IMR-90 (cell line): ENCODE measurements around the gene PIM1. TPM values are rescaled to one million over a fixed set of nuclear protein-coding genes. Genes with fewer than 3 reads are reported as not detected.

Experiments used
- ATAC-seq: fragments of 200-7000 bp; cut with Tn5 transposase; 2 replicates; pipeline ENCODE4 v1.9.1; 2020; ENCODE audit warnings: low read depth, mild to moderate bottlenecking, moderate library complexity
- BruUV-seq: library from RNA; stranded (reverse); fragments of 400-500 nt; replicated peaks from 2 replicates; lab custom pipeline; 2021; lab: Mats Ljungman, UMichigan
- CTCF ChIA-PET: fragments of 300-600 bp; formaldehyde crosslinking; extraction: SDS; loops from one replicate; lab custom pipeline; 2021; ENCODE audit warnings: antibody characterized with exemption; lab: Yijun Ruan, JAX
- POLR2A ChIA-PET: fragments of 300-600 bp; sonication (Branson Sonifier 250); formaldehyde crosslinking; loops from one replicate; lab custom pipeline; 2022; ENCODE audit warnings: antibody characterized with exemption; ENCODE audit not compliant: unreplicated experiment; lab: Charles Lee
- DNase-seq: peaks from one replicate; pipeline ENCODE4 v3.0.0; 2013
- H2AFZ ChIP-seq: replicated peaks from 2 replicates; pipeline ENCODE3; 2013; ENCODE audit warnings: low read length, mild to moderate bottlenecking; ENCODE audit not compliant: poor library complexity
- H2AK5ac ChIP-seq: 2 replicates; pipeline ENCODE4 v1.6.1; 2013; ENCODE audit warnings: low read depth, low read length, inconsistent platforms
- H2AK9ac ChIP-seq: replicated peaks from 2 replicates; pipeline ENCODE3; 2013; ENCODE audit warnings: mild to moderate bottlenecking, low read depth, low read length, moderate library complexity; ENCODE audit not compliant: poor library complexity
- H2BK120ac ChIP-seq: 2 replicates; pipeline ENCODE4 v1.6.1; 2013; ENCODE audit warnings: low read depth, low read length, inconsistent platforms
- H2BK15ac ChIP-seq: 3 replicates; pipeline ENCODE4 v1.6.1; 2013; ENCODE audit warnings: low read depth, low read length, inconsistent platforms
- H2BK20ac ChIP-seq: 2 replicates; pipeline ENCODE4 v1.6.1; 2013; ENCODE audit warnings: low read depth, mild to moderate bottlenecking, inconsistent platforms, low read length, moderate library complexity
- H2BK5ac ChIP-seq: 2 replicates; pipeline ENCODE4 v1.6.1; 2013; ENCODE audit warnings: mild to moderate bottlenecking, low read depth, low read length, inconsistent platforms; ENCODE audit not compliant: poor library complexity, severe bottlenecking
- H3K14ac ChIP-seq: replicated peaks from 2 replicates; pipeline ENCODE4 v1.6.1; 2013; ENCODE audit warnings: low read depth, low read length, inconsistent platforms
- H3K18ac ChIP-seq: 2 replicates; pipeline ENCODE4 v1.6.1; 2013; ENCODE audit warnings: low read depth, low read length, control low read depth
- H3K23ac ChIP-seq: 2 replicates; pipeline ENCODE4 v1.6.1; 2013; ENCODE audit warnings: low read depth, low read length, inconsistent platforms
- H3K27ac ChIP-seq: 2 replicates; pipeline ENCODE4 v1.5.1; 2013; ENCODE audit warnings: mild to moderate bottlenecking, control low read depth, low read length; ENCODE audit not compliant: insufficient read depth
- H3K27me3 ChIP-seq: 2 replicates; pipeline ENCODE4 v1.6.1; 2013; ENCODE audit warnings: low read length; ENCODE audit not compliant: control insufficient read depth, insufficient read depth
- H3K36me3 ChIP-seq: 2 replicates; pipeline ENCODE4 v1.6.1; 2013; ENCODE audit warnings: low read length, mixed read lengths; ENCODE audit not compliant: control insufficient read depth, insufficient read depth
- H3K4ac ChIP-seq: 2 replicates; pipeline ENCODE4 v1.6.1; 2013; ENCODE audit warnings: low read depth, low read length, inconsistent platforms
- H3K4me1 ChIP-seq: 2 replicates; pipeline ENCODE4 v1.6.1; 2013; ENCODE audit warnings: low read length, mixed read lengths; ENCODE audit not compliant: control insufficient read depth, insufficient read depth
- H3K4me2 ChIP-seq: 2 replicates; pipeline ENCODE4 v1.6.1; 2013; ENCODE audit warnings: low read depth, mild to moderate bottlenecking, control low read depth, low read length, moderate library complexity
- H3K4me3 ChIP-seq: 2 replicates; pipeline ENCODE4 v1.5.1; 2013; ENCODE audit warnings: low read depth, mild to moderate bottlenecking, control low read depth, low read length, moderate library complexity; ENCODE audit not compliant: insufficient read depth
- H3K56ac ChIP-seq: 2 replicates; pipeline ENCODE4 v1.6.1; 2013; ENCODE audit warnings: low read length, inconsistent platforms; ENCODE audit not compliant: insufficient read depth; ENCODE audit errors: extremely low read depth
- H3K79me1 ChIP-seq, 2 experiments: 2 replicates each; pipeline ENCODE4 v1.6.1; 2013; ENCODE audit warnings: low read length in 2 of 2, inconsistent platforms in 1 of 2, low read depth in 1 of 2
- H3K9ac ChIP-seq: 2 replicates; pipeline ENCODE4 v1.6.1; 2013; ENCODE audit warnings: low read depth, low read length, control low read depth
- H3K9me1 ChIP-seq: 2 replicates; pipeline ENCODE4 v1.6.1; 2013; ENCODE audit warnings: low read length, inconsistent platforms; ENCODE audit not compliant: insufficient read depth
- H3K9me3 ChIP-seq: 2 replicates; pipeline ENCODE4 v1.6.1; 2013; ENCODE audit warnings: low read length; ENCODE audit not compliant: control insufficient read depth, insufficient read depth
- H4K20me1 ChIP-seq: 2 replicates; pipeline ENCODE4 v1.6.1; 2013; ENCODE audit warnings: low read length, inconsistent platforms; ENCODE audit not compliant: insufficient read depth
- H4K5ac ChIP-seq: 2 replicates; pipeline ENCODE4 v1.6.1; 2013; ENCODE audit warnings: mild to moderate bottlenecking, low read depth, low read length, control low read depth
- H4K8ac ChIP-seq, 2 experiments: 2 replicates each; pipeline ENCODE4 v1.6.1; 2013; ENCODE audit warnings: low read depth in 2 of 2, low read length in 2 of 2, control low read depth in 1 of 2, inconsistent platforms in 1 of 2
- H4K91ac ChIP-seq: 2 replicates; pipeline ENCODE4 v1.6.1; 2013; ENCODE audit warnings: low read depth, low read length, inconsistent platforms; ENCODE audit not compliant: insufficient read depth
- BHLHE40 ChIP-seq: fragments of 150-350 bp; IDR thresholded peaks from 2 replicates; pipeline ENCODE4 v1.6.1; 2016; ENCODE audit warnings: mild to moderate bottlenecking, low read depth, low read length
- CHD1 ChIP-seq: IDR thresholded peaks from 2 replicates; pipeline ENCODE4 v1.6.1; 2012; ENCODE audit warnings: low read depth, low read length, improper control_type of control experiment
- FOS ChIP-seq: fragments of 150-350 bp; IDR thresholded peaks from 2 replicates; pipeline ENCODE4 v1.6.1; 2016; ENCODE audit warnings: low read depth, low read length
- MAFK ChIP-seq: IDR thresholded peaks from 2 replicates; pipeline ENCODE4 v1.6.1; 2012; ENCODE audit warnings: low read depth, low read length, improper control_type of control experiment
- MAZ ChIP-seq: IDR thresholded peaks from 2 replicates; pipeline ENCODE4 v1.6.1; 2012; ENCODE audit warnings: low read depth, mild to moderate bottlenecking, low read length, improper control_type of control experiment, moderate library complexity, borderline replicate concordance
- MXI1 ChIP-seq: IDR thresholded peaks from 2 replicates; pipeline ENCODE4 v1.6.1; 2012; ENCODE audit warnings: low read depth, mild to moderate bottlenecking, low read length, moderate library complexity, borderline replicate concordance
- NFE2L2 ChIP-seq: fragments of 150-350 bp; IDR thresholded peaks from 2 replicates; pipeline ENCODE4 v1.6.1; 2016; ENCODE audit warnings: low read depth, mild to moderate bottlenecking, low read length
- RFX5 ChIP-seq: IDR thresholded peaks from 2 replicates; pipeline ENCODE4 v1.8.0; 2012; ENCODE audit warnings: low read depth, mild to moderate bottlenecking, low read length, moderate library complexity
- WGBS, 2 experiments: methylation state at CpG; one replicate each; pipeline versions ENCODE4 v1.1.5 to v1.1.7; 2013; ENCODE audit warnings: missing lambda C conversion rate in 2 of 2; ENCODE audit not compliant: insufficient read length in 1 of 2; ENCODE audit errors: extremely low coverage in 2 of 2; 5-methylcytosine and 5-hydroxymethylcytosine counted together
- dilution Hi-C: fragments of 300-500 bp; cut with HindIII; formaldehyde crosslinking; loops from one replicate; pipeline ENCODE4 v1.14.3; 2018; ENCODE audit warnings: low sequenced_read_pairs; ENCODE audit not compliant: unreplicated experiment
- in situ Hi-C: fragments of 300-500 bp; cut with MboI; formaldehyde crosslinking; loops from 3 replicates; pipeline ENCODE4 v1.14.3; 2019; ENCODE audit warnings: low sequenced_read_pairs, inconsistent platforms, mixed read lengths
- intact Hi-C: fragments of 100-400 bp; cut with micrococcal nuclease; formaldehyde crosslinking; loops from 2 replicates; pipeline ENCODE4 v1.10.0; 2022
- polyA plus RNA-seq, 3 experiments: library from polyadenylated mRNA; depleted of rRNA; stranded (reverse); fragments of >200 nt; gene quantifications; 2 replicates each; pipeline ENCODE4 v1.2.3, GENCODE V29; 2012; ENCODE audit warnings: low replicate concordance in 1 of 3
- total RNA-seq: library from RNA; depleted of rRNA; stranded (reverse); fragments of >200 nt; gene quantifications from 2 replicates; pipeline ENCODE4 v1.2.3, GENCODE V29; 2012
- TF ChIP-seq, protein P1 (sequence below): conservative IDR thresholded peaks from 2 replicates; pipeline ENCODE4 v1.5.1; 2012; ENCODE audit warnings: mild to moderate bottlenecking, low read depth, low read length, improper control_type of control experiment
- TF ChIP-seq, protein P2 (sequence below): fragments of 150-350 bp; IDR thresholded peaks from 2 replicates; pipeline ENCODE4 v1.6.1; 2017; ENCODE audit warnings: mild to moderate bottlenecking, antibody characterized with exemption, low read length, low read depth

The PIM1 gene
- total and polyA plus RNA-seq, 2 of the 4 experiments (the other 2 are of a cell fraction): 7.2 to 18.5 TPM

DNA sequence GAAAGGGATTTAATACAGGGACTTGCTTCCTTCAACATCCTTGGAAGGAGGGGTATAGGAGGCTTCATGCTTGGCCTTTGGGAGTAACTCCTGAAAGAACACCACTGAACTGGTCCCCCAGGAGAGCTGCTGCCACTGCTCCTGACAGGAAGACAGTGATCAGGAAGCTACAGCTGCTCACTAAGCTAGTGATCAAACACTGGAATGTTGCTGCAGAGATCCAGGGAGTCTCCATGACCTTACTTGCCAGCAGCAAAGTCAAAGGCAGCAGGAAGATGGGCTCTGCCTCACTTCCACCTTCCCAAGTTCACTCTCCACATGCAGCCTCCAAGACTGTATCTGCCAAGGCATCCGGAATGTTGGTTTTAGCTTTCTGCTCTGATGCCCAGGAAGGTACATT, 31.8 kb downstream of the PIM1 start:
- dilution Hi-C loops (no loop called here), in situ Hi-C loops (loop anchor here (10.0 kb wide), 1 partner anchor 147 kb away; no protein-coding TSS in a partner anchor), intact Hi-C loops (no loop called here)
- Histone ChIP-seq H3K79me1 (no peaks in the 10 kb centered on the region), H3K14ac (no peak overlapping the region), H4K8ac (no peak overlapping the region), H4K5ac (no peak overlapping the region), H2BK15ac (no peak overlapping the region), H2BK20ac (no peak overlapping the region), H3K4me1 (peaks cover 2% of the 10 kb centered on the region; the same call in 1 of the 2 replicates), H3K9ac (no peak overlapping the region), H2AFZ (no peak overlapping the region), H2AK5ac (no peak overlapping the region), H4K91ac (no peak overlapping the region), H4K20me1 (no peaks in the 10 kb centered on the region), H3K9me1 (no peaks in the 10 kb centered on the region), H2AK9ac (no peak overlapping the region), H2BK120ac (no peak overlapping the region), H3K27ac (no peak overlapping the region), H3K4me2 (no peak overlapping the region), H3K56ac (no peak overlapping the region), H3K27me3 (peaks cover 13% of the 10 kb centered on the region), H2BK5ac (no peak overlapping the region), H3K18ac (no peak overlapping the region), H3K23ac (no peak overlapping the region), H3K4ac (no peak overlapping the region), H3K36me3 (no peaks in the 10 kb centered on the region), H3K9me3 (no peaks in the 10 kb centered on the region), H3K4me3 (no peak overlapping the region)
- no TSS peak for BruUV-seq
- WGBS, 2 experiments: no CpG with 5 or more reads among the region's 1 CpG
- ChIA-PET POLR2A (no interaction called here), CTCF (no interaction called here)
- DNase-seq: no peak
- TF ChIP-seq, protein P1, sequence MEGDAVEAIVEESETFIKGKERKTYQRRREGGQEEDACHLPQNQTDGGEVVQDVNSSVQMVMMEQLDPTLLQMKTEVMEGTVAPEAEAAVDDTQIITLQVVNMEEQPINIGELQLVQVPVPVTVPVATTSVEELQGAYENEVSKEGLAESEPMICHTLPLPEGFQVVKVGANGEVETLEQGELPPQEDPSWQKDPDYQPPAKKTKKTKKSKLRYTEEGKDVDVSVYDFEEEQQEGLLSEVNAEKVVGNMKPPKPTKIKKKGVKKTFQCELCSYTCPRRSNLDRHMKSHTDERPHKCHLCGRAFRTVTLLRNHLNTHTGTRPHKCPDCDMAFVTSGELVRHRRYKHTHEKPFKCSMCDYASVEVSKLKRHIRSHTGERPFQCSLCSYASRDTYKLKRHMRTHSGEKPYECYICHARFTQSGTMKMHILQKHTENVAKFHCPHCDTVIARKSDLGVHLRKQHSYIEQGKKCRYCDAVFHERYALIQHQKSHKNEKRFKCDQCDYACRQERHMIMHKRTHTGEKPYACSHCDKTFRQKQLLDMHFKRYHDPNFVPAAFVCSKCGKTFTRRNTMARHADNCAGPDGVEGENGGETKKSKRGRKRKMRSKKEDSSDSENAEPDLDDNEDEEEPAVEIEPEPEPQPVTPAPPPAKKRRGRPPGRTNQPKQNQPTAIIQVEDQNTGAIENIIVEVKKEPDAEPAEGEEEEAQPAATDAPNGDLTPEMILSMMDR: no peak
- TF ChIP-seq, protein P2, sequence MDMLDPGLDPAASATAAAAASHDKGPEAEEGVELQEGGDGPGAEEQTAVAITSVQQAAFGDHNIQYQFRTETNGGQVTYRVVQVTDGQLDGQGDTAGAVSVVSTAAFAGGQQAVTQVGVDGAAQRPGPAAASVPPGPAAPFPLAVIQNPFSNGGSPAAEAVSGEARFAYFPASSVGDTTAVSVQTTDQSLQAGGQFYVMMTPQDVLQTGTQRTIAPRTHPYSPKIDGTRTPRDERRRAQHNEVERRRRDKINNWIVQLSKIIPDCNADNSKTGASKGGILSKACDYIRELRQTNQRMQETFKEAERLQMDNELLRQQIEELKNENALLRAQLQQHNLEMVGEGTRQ: no peak
- TF ChIP-seq RFX5 (no peak), CHD1 (no peak), BHLHE40 (no peak), NFE2L2 (no peak), FOS (no peak), MAFK (no peak), MXI1 (no peak), MAZ (no peak)
- no peak for ATAC-seq
